OCI-LY1 (cell line): ENCODE measurements around the gene NOSTRIN.
"Not testable (repeated sequence)": the region's sequence is repeated elsewhere in the genome, so short reads cannot be mapped to it uniquely, and the experiment has no call there.

Experiments used
- H2AFZ ChIP-seq: fragments of 200-600 bp; sonication (generic), shearing (Covaris generic); 2 replicates; pipeline ENCODE4 v1.6.0; 2014; ENCODE audit warnings: antibody characterized with exemption, mild to moderate bottlenecking, low read length
- H3F3A ChIP-seq: fragments of 200-600 bp; sonication (generic), shearing (Covaris generic); 2 replicates; pipeline ENCODE4 v1.6.0; 2014; ENCODE audit warnings: mild to moderate bottlenecking, antibody characterized with exemption, low read length, moderate library complexity; ENCODE audit not compliant: insufficient read depth
- H3K27ac ChIP-seq: fragments of 200-600 bp; sonication (generic); 2 replicates; pipeline ENCODE4 v1.5.1; 2014; ENCODE audit warnings: low read length, mixed run types, mild to moderate bottlenecking, low read depth; ENCODE audit not compliant: poor library complexity, severe bottlenecking
- H3K27me3 ChIP-seq: fragments of 200-600 bp; sonication (generic); 2 replicates; pipeline ENCODE4 v1.6.0; 2014; ENCODE audit warnings: antibody characterized with exemption, mild to moderate bottlenecking, low read length, moderate library complexity; ENCODE audit not compliant: insufficient read depth
- H3K36me3 ChIP-seq: fragments of 200-600 bp; sonication (generic); 2 replicates; pipeline ENCODE4 v1.6.1; 2014; ENCODE audit warnings: mild to moderate bottlenecking, antibody characterized with exemption, low read length, moderate library complexity, mixed read lengths; ENCODE audit not compliant: insufficient read depth
- H3K4me1 ChIP-seq: fragments of 200-600 bp; sonication (generic); 2 replicates; pipeline ENCODE4 v1.5.1; 2014; ENCODE audit warnings: mild to moderate bottlenecking, low read length, moderate library complexity; ENCODE audit not compliant: insufficient read depth, severe bottlenecking
- H3K4me2 ChIP-seq: fragments of 200-600 bp; sonication (generic), shearing (Covaris generic); 2 replicates; pipeline ENCODE4 v1.6.1; 2014; ENCODE audit warnings: low read length
- H3K4me3 ChIP-seq: fragments of 200-600 bp; sonication (generic); 2 replicates; pipeline ENCODE4 v1.5.1; 2014; ENCODE audit warnings: low read length, low read depth, mild to moderate bottlenecking, mixed read lengths; ENCODE audit not compliant: poor library complexity, severe bottlenecking
- H3K79me2 ChIP-seq: fragments of 200-600 bp; shearing (Covaris generic); 2 replicates; pipeline ENCODE4 v1.6.1; 2016; ENCODE audit warnings: mixed run types, low read length, mixed read lengths; ENCODE audit not compliant: insufficient read depth
- H3K9ac ChIP-seq: fragments of 200-600 bp; sonication (generic), shearing (Covaris generic); 2 replicates; pipeline ENCODE4 v1.6.1; 2014; ENCODE audit warnings: mild to moderate bottlenecking, low read length, mixed read lengths
- H3K9me2 ChIP-seq: fragments of 200-600 bp; sonication (generic), shearing (Covaris generic); 2 replicates; pipeline ENCODE4 v1.6.1; 2014; ENCODE audit warnings: low read depth, mild to moderate bottlenecking, low read length, mixed read lengths
- H3K9me3 ChIP-seq: fragments of 200-600 bp; shearing (Covaris generic); 2 replicates; pipeline ENCODE4 v1.6.1; 2014; ENCODE audit warnings: low read length, mixed read lengths
- H4K20me1 ChIP-seq: fragments of 200-600 bp; sonication (generic), shearing (Covaris generic); 2 replicates; pipeline ENCODE4 v1.6.0; 2016; ENCODE audit warnings: mild to moderate bottlenecking, low read length; ENCODE audit not compliant: insufficient read depth
- CTCF ChIP-seq: fragments of 200-600 bp; sonication (generic), shearing (Covaris generic); IDR thresholded peaks from 2 replicates; pipeline ENCODE4 v1.5.1; 2017; ENCODE audit warnings: mild to moderate bottlenecking, antibody characterized with exemption, low read length, moderate library complexity, mixed read lengths
- EZH2 ChIP-seq: fragments of 200-600 bp; sonication (generic), shearing (Covaris generic); IDR thresholded peaks from 2 replicates; pipeline ENCODE4 v1.8.0; 2017; ENCODE audit warnings: borderline replicate concordance, mixed run types, mild to moderate bottlenecking, antibody characterized with exemption, low read length, moderate library complexity, mixed read lengths

NOSTRIN gene

GRCh38 chr2:168874368-168875054 lies 72.1 kb downstream of the NOSTRIN start:
- TF ChIP-seq EZH2 (no peak), CTCF (no peak)
- no peaks in the 10 kb centered on the region; the same call in 1 of the 2 replicates for H3K79me2 ChIP-seq

DNA sequence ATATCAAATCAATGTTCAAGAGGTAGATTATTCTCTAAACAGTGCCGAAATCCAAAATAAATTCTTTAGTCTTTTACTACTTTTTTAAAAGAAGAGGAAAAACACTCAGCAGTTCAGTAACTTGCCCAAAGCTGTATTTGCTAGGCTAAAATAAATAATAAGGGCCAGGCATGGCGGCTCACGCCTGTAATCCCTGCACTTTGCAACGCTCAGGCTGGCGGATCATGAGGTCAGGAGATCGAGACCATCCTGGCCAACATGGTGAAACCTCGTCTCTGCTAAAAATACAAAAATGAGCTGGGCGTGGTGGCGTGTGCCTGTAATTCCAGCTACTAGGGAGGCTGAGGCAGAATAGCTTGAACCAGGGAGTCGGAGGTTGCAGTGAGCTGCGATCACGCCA lies 79.7 kb downstream of the NOSTRIN start:
- not testable (repeated sequence) for H3K9ac ChIP-seq, H3K79me2 ChIP-seq, H3K27me3 ChIP-seq

More at GRCh38 chr2:168874368-168875054, 72.1 kb downstream of the NOSTRIN start:
- Histone ChIP-seq H3K4me2 (no peak overlapping the region), H3K27ac (no peak overlapping the region), H3K9me2 (no peaks in the 10 kb centered on the region), H3K4me1 (no peaks in the 10 kb centered on the region), H3F3A (no peaks in the 10 kb centered on the region), H3K36me3 (peaks cover 58% of the 10 kb centered on the region), H3K9me3 (no peaks in the 10 kb centered on the region), H3K27me3 (no peaks in the 10 kb centered on the region), H2AFZ (no peak overlapping the region), H3K4me3 (no peak overlapping the region), H4K20me1 (no peaks in the 10 kb centered on the region), H3K9ac (no peak overlapping the region)

GRCh38 chr2:168884975-168885374 lies 82.5 kb downstream of the NOSTRIN start:
- no peaks in the 10 kb centered on the region for H3K9me2 ChIP-seq
- peaks cover 7% of the 10 kb centered on the region for H3K4me1 ChIP-seq

More for the DNA sequence above, 79.7 kb downstream of the NOSTRIN start:
- H4K20me1 ChIP-seq, H3K4me3 ChIP-seq, H3K27ac ChIP-seq, H3K4me1 ChIP-seq, H2AFZ ChIP-seq, H3K9me2 ChIP-seq, H3F3A ChIP-seq, H3K9me3 ChIP-seq, H3K4me2 ChIP-seq: not testable (repeated sequence)
- H3K36me3 ChIP-seq: peaks cover 45% of the 10 kb centered on the region

More at GRCh38 chr2:168884975-168885374, 82.5 kb downstream of the NOSTRIN start:
- no peak overlapping the region for H2AFZ ChIP-seq
- H3K4me3 ChIP-seq: no peak overlapping the region
- H3K4me2 ChIP-seq: no peak overlapping the region
- H3K27me3 ChIP-seq: no peaks in the 10 kb centered on the region
- H4K20me1 ChIP-seq: no peaks in the 10 kb centered on the region
- H3K27ac ChIP-seq: no peak overlapping the region
- no peaks in the 10 kb centered on the region for H3K9me3 ChIP-seq
- H3K79me2 ChIP-seq: peaks cover 10% of the 10 kb centered on the region
- H3F3A ChIP-seq: no peaks in the 10 kb centered on the region
- TF ChIP-seq EZH2: no peak
- TF ChIP-seq CTCF: no peak
- peaks cover 50% of the 10 kb centered on the region for H3K36me3 ChIP-seq
- H3K9ac ChIP-seq: no peak overlapping the region
